Measurements from ENCODE around the gene FCHSD2.
"Not testable (repeated sequence)": the region's sequence is repeated elsewhere in the genome, so short reads cannot be mapped to it uniquely, and the experiment has no call there.

DNA sequence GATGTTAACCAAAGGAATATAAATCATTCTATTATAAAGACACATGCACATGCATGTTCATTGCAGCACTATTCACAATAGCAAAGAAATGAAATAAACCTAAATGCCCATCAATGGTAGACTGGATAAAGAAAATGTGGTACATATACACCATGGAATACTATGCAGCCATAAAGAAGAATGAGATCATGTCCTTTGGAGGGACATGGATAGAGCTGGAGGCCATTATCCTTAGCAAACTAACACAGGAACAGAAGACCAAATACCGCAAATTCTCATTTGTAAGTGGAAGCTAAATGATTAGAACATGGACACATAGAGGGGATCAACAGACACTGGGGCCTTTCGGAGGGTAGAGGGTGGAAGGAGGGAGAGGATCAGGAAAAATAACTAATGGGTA, 283.9 kb downstream of the FCHSD2 start:
- TF ChIP-seq, protein P1, sequence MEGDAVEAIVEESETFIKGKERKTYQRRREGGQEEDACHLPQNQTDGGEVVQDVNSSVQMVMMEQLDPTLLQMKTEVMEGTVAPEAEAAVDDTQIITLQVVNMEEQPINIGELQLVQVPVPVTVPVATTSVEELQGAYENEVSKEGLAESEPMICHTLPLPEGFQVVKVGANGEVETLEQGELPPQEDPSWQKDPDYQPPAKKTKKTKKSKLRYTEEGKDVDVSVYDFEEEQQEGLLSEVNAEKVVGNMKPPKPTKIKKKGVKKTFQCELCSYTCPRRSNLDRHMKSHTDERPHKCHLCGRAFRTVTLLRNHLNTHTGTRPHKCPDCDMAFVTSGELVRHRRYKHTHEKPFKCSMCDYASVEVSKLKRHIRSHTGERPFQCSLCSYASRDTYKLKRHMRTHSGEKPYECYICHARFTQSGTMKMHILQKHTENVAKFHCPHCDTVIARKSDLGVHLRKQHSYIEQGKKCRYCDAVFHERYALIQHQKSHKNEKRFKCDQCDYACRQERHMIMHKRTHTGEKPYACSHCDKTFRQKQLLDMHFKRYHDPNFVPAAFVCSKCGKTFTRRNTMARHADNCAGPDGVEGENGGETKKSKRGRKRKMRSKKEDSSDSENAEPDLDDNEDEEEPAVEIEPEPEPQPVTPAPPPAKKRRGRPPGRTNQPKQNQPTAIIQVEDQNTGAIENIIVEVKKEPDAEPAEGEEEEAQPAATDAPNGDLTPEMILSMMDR (IDR thresholded peaks at IDR 0.05) = not testable (repeated sequence)
- TF ChIP-seq POLR2A (IDR thresholded peaks at IDR 0.05) = not testable (repeated sequence)
